Choroid plexus epithelial cell (primary cell): ENCODE results near the gene TMEM8B.

Source experiments
- DNase-seq: peaks from one replicate; pipeline ENCODE4 v3.0.0-alpha.2; 2010; ENCODE audit warnings: low read depth
- H3K4me3 ChIP-seq: 2 replicates; pipeline ENCODE4 v1.5.1; 2011; ENCODE audit warnings: low read depth, mild to moderate bottlenecking, control low read depth, low read length, moderate library complexity
- TF ChIP-seq, protein P1 (sequence below): conservative IDR thresholded peaks from 2 replicates; pipeline ENCODE4 v1.5.1; 2011; ENCODE audit warnings: low read depth, mild to moderate bottlenecking, control low read depth, inconsistent platforms, low read length, moderate library complexity

The TMEM8B gene

DNA sequence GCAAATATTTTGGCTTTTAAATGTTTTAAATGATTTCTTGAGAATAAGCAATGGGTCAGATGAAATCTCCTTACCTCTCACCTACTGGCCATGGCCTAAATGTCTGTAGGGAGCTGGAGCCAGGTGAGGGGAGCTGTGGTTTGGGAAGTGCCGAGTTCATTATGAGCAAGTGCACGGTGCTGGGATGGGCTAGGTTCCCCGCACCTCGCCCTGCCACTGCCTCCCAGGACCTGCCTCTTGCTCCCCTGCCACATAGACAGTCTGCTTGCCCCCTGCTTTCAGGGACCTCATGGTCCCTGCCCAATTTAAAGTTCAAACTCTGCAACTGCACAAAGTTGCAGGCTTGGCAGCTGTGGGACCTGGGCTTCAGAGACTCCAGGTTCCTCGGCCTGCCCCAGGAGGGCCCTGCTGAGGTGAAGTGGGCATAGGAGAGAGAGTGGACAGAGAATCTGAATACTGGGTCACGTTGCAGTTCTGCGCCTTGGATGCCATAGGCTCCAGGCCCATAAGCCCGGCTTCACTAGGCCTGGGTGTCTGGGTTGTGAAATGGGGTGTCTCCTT is 35.7 kb downstream of the TMEM8B start:
- no peak overlapping the region for H3K4me3 ChIP-seq
- TF ChIP-seq, protein P1, sequence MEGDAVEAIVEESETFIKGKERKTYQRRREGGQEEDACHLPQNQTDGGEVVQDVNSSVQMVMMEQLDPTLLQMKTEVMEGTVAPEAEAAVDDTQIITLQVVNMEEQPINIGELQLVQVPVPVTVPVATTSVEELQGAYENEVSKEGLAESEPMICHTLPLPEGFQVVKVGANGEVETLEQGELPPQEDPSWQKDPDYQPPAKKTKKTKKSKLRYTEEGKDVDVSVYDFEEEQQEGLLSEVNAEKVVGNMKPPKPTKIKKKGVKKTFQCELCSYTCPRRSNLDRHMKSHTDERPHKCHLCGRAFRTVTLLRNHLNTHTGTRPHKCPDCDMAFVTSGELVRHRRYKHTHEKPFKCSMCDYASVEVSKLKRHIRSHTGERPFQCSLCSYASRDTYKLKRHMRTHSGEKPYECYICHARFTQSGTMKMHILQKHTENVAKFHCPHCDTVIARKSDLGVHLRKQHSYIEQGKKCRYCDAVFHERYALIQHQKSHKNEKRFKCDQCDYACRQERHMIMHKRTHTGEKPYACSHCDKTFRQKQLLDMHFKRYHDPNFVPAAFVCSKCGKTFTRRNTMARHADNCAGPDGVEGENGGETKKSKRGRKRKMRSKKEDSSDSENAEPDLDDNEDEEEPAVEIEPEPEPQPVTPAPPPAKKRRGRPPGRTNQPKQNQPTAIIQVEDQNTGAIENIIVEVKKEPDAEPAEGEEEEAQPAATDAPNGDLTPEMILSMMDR = no peak
- DNase-seq = no peak

- TF ChIP-seq, protein P1 = no peak
- DNase-seq = no peak
- no peak overlapping the region for H3K4me3 ChIP-seq
Measured at GRCh38 chr9:35867538-35867937, 38.5 kb downstream of the TMEM8B start.

- no peak overlapping the region for H3K4me3 ChIP-seq
- TF ChIP-seq, protein P1 = no peak
- DNase-seq = peak; percentile 26
Measured at GRCh38 chr9:35868933-35869332, 39.9 kb downstream of the TMEM8B start.

DNA sequence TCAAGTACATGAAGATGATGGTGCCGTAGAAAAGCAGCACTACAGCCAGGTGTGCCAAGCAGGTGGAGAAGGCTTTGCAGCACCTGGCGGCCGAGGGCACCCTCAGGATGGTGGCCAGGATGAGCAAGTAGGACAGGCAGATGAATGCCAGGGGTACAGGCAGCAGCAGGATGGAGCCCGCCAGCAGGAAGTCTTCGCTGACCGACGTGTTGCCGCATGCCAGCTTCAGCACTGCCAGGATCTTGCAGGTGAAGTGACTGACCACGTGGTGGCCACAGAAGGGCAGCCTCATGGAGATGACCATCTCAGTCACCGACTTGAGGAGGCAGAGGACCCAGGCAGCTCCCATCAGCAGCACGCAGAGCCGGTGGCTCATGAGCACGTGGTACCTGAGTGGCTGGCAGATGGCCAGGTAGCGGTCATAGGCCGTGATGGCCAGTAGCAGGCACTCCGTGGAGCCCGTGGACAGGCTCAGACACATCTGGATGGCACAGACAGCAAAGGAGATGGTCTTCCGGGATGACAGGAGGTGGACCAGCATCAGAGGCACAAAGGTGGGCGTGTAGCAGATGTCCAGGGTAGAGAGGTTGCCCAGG is 40.7 kb downstream of the TMEM8B start:
- TF ChIP-seq, protein P1 = no peak
- H3K4me3 ChIP-seq = no peak overlapping the region
- DNase-seq = no peak

DNA sequence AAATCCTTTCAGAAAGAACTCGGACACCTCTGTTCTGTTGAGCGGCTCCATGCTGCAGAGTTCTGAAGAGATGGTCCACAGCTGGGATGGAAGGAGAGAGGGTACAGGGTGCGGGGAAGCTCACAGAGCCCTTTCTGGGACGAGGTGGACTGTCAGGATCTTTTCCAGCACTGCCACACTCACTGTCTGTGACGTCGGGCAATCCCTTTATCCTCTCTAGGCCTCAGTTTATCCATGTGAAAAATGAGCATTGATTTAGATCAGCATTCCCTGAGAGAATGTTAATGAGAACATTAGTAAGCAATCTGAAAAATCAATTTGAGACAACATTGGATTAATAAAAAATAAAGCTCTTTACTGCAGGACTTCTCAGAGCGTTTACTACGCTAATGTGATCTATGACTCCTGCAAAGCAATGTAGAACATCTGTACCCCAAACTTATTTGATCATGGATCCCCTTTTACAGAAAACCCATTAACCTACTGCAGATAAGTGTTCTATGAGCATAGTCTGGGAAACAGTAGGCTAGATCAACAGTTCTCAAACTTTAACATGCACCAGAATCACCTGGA is 41.4 kb downstream of the TMEM8B start, which contains the start of gene OR13J1:
OR13J1 (minus strand) TSS at position 51 of the 573 bp plus-strand sequence; CDS start at position 51, 0 bp downstream.
- TF ChIP-seq, protein P1 = no peak
- DNase-seq = no peak
- H3K4me3 ChIP-seq = no peak within 1 kb of the TSS

- no peak overlapping the region for H3K4me3 ChIP-seq
- TF ChIP-seq, protein P1 = no peak
- no peak for DNase-seq
Measured at GRCh38 chr9:35871545-35871944, 42.5 kb downstream of the TMEM8B start.
